ENCODE measurements around the gene GTF2F1.
"Not testable (repeated sequence)": the region's sequence is repeated elsewhere in the genome, so short reads cannot be mapped to it uniquely, and the experiment has no call there.

The GTF2F1 gene, protein sequence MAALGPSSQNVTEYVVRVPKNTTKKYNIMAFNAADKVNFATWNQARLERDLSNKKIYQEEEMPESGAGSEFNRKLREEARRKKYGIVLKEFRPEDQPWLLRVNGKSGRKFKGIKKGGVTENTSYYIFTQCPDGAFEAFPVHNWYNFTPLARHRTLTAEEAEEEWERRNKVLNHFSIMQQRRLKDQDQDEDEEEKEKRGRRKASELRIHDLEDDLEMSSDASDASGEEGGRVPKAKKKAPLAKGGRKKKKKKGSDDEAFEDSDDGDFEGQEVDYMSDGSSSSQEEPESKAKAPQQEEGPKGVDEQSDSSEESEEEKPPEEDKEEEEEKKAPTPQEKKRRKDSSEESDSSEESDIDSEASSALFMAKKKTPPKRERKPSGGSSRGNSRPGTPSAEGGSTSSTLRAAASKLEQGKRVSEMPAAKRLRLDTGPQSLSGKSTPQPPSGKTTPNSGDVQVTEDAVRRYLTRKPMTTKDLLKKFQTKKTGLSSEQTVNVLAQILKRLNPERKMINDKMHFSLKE

DNA sequence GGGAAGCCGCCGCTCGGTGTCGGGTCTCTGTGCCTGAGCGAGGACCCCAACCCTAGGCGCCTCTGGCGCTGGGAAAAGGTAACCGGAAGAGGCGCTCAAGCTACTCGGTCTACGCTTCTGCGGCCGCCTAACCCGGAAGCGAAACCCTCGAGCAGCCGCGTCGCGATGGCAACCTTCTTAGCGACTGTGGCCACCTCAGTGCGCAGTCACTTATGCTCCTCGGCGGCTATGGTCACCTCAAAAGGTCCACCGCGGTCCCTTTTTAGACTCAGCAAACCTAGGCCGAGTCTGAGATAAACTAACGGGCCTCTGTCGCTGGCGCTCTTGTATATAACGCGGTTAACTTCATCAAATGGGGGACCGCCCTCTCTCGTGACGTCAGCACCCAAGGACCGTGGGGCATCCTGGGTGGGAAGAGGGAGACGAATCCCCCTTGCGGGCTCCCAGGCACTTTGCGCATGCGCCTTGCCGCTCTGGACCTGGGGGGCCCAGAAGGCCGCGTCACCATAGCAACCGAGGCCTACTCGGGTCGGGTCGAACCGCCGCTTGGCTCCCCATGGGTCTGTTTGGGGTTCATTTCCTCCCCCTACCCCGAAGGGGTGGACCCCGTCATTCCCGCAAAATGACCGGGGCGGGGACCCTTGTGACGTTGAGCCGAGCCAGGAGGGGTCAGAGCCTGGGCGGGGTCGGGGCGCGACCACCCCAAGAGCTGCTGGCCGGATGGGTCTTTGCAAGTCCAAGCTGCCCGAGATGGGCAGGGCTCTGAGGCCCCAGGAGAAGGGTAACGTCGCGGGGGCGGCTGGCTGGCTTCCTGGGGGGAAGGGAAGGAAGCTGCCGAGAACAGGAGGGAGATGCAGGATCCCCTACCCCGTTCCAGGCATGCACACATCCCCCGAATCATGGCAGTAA is at the start of gene GTF2F1:
TSS of gene GTF2F1 (minus strand) at position 91 of the 909 bp plus-strand sequence. CDS start 169 bp downstream, outside the sequence.
- peak; percentile 94 for DNase-seq

DNA sequence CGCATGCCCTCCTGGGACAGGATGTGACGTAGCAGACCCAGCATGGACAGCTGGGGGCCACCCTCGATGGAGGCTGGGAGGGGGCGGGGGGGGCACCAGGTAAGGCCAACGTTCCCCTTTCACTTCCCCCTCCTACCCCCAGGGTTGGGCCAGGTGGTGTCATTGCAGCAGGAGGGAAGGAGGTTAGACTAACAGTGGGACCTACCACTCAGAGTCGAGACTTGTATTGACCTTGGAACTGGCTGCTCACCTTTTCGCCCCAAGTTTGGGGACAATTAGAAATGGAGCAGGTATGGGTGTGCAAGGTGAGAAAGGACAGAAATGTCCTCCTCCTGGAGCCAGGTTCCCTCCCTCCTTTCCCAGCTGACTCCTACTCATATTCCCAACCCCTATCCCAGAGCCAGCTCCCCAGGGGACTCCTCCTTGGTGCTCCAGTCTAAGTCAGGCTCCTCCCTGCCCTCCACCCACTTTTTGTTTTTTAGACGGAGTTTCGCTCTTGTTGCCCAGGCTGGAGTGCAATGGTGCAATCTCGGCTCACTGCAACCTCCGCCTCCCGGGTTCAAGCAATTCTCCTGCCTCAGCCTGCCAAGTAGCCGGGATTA is 49.2 kb upstream of the GTF2F1 start:
- DNase-seq, result no peak

DNA sequence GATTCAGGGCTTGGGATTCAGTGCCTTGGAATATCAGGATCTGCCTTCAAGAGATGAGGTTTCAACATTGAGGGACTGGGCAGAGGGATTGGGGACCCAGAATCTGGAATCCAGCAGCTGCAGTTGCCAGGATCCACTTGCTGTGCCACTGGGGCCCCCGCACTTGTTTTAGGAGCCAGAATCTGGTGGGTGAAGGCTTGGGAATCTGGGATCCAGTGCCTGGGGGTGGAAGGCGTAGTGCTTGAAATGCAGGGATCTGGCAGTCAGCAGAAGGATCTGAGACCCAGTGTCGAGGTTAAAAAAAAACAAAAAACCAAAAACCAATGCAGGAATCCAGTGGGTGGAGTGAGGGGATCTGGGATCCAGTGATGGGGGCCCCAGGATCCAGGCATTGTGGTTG is 47.9 kb upstream of the GTF2F1 start:
- no peak for DNase-seq

DNA sequence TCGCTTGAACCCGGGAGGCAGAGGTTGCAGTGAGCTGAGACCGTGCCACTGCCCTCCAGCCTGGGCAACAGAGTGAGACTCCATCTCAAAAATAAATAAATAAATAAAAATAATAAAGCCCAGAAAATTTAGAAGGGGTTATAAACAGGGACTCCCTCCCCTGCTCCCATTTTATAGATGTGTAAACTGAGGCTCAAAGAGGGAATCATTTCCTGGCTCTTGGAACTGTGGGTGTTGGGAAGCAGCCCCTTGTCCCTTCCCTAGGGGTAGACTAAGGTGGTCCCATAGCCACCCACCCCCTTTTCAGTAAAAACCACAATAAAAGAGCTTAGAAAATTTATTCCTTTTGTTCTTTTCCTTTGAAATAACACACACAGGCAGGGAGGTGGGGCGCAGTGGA is 46.8 kb upstream of the GTF2F1 start:
- DNase-seq, result no peak

DNA sequence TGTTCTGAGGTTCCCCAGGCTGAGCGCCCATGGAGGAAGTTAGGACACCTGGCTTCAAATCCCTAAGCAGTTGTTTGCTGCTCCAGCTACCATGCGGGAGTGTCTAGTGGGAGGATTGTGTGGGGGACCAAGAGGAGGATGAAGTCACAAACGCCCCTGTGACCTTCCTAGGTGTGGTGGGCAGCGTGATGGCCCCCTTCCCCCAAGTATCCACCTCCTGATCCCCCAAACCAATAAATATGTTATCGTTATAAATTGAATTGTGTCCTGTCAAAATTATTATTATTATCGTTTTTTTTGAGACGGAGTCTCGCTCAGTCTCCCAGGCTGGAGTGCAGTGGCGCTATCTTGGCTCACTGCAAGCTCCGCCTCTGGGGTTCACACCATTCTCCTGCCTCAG is 40.7 kb upstream of the GTF2F1 start, which contains the start of gene SLC25A41:
TSS of gene SLC25A41 (minus strand) at position 101 of the 400 bp plus-strand sequence. CDS start at position 31, 70 bp downstream.
- no peak for DNase-seq

DNA sequence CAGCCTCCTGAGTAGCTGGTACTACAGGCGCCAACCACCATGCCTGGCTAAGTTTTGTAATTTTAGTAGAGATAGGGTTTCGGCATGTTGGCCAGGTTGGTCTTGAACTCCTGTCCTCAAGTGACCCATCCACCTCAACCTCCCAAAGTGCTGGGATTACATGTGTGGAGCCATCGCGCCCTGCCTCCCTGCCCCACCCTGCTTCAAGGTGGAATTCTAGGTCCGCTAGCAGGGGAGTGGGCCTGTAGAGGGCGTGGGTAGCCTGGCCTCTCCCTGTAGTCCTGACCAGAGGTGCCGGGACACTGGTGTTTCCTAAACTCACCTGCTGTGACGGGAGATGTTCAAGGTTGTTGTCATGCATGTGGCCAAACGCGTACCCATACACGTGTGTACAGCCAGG is 40.2 kb upstream of the GTF2F1 start:
- DNase-seq, result no peak

DNA sequence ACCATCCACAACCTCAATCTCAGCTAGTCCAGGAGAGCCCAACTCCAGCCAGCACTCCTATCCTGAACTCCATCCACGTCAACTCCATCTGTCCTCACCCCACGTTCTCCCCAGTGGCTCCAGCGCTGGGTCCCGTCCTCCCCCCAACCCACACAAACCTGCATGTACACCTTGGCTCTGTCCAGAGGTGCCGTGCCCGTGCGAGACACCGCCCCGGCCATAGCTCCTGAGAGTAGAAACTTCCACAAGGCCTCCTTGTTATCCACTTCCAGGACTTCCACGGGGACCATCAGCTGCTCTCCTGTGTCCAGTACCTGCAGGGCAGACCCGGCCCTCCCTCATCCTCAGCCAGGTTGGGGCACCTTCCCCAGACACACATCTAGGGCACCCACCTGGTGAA is 38.9 kb upstream of the GTF2F1 start:
- DNase-seq, result no peak

DNA sequence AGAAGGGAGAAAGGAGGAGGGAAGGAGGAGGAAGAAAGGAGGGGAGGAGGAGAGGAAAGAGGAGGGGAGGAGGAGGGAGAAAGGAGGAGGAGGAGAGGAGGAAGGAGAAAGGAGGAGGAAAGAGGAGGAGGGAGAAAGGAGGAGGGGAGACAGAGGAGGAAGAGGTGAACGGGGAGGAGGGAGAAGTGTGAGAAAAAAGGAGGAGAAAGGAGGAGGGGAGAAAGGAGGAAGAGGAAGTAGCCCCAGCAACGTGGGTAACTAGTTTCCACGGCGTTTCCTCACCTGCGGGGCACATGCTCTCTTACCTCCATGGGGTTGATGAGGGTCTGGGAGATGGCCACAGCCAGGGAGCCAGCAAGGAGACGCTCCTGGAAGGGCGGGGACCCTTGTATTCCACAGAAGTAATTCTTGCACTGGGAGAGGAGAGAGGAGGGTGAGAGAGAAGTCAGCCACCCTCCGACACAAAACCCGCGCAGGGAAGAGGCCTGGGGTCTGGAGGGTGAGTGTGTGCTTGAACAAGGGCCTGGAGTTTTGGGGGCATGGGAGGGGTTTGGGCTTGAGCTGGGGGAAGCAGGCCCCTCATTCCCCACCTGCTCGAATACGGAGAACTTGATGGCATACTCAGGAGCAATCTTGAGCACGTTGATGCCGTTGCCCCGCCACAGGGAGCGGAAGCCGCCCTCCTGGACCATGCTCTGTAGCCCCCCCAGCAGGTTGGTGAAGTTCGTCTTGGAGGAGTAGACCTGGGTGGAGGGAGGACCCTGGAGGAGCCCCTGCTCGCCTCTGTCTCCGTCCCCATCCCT is 36.7 kb upstream of the GTF2F1 start:
- DNase-seq, result peak; percentile 1

DNA sequence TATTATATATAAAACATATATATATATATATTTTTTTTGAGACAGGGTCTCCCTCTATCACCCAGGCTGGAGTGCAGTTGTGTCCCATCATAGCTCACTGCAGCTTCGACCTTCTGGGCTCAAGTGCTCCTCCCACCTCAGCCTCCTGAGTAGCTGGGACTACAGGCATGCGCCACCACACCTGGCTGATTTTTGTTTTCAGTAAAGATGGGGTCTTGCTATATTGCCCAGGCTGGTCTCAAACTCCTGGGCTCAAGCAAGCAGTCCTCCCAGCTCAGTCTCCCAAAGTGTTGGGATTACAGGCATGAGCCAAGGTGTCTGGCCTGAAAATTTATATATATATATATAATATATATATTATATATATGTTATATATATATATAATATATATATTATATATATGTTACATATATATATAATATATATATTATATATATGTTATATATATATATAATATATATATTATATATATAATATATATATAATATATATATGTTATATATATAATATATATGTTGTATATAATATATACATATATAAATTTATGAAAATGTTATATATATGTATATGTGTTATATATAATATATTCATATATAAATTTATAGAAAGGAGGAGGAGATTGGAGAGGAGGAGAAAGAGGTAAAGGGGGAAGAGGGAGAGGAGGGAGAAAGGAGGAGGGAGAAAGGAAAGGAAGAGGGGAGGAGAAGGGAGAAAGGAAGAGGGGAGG is 35.9 kb upstream of the GTF2F1 start:
- DNase-seq, result not testable (repeated sequence)

DNA sequence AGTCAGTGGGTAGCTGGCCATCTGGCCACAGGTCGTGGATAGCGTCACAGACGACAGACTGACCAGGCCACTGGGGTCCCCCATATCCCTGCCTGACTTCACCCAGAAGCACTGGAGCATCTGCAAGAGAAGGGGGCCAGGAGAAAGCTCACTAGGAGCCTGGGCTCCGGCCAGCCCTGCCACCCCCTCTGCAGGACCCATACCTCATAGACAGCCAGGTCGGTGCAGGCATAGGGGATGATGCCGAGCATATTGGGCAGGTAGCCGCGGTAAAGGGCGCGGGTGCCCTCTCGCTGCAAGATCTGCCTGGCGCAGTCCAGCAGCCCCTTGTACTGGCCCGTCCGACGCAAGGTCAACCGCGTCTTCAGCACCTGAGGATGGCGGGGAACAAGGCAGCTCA is 34.2 kb upstream of the GTF2F1 start:
- no peak for DNase-seq

DNA sequence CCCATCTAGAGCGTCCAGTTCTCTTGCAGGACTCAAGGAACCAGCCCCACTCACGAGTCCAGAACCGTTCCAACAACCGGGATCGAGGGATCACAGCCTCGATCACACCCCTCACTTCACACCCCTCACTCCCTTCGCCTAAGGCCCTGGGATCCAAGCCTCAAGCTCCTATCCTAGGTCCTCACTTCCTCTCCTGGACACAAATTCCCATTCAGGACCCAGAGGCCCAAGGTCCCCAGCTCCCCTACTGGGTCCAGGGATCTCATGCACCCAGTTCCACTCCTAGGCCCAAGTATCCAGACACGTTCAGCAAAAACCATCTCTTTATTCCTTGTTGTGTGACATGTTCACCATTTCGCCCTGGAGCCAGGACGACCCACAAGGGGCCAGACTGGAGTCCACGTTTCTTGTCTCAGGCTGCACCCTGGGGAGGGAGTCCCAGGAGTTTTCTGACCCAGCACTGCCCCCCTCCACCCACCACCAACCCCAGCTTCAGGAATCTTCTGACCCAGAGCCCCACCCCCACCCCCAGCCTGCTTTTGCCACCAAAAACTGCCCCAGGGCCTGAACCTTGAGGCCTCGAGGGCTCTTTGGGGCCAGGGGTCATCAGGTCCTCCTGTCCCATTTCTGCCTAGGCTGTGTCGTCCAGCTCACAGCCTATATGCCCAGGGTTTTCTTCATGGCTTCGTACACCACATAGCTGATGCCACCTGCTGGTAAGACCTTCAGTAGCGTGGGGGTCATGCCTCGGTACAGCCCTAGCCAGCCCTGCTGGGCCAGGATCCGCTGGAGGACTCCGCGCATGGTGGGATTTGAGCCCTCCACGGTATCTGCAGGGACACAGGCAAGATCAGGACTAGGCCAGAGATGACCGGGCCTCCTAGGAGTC is 33.0 kb upstream of the GTF2F1 start:
- DNase-seq, result peak; percentile 12

DNA sequence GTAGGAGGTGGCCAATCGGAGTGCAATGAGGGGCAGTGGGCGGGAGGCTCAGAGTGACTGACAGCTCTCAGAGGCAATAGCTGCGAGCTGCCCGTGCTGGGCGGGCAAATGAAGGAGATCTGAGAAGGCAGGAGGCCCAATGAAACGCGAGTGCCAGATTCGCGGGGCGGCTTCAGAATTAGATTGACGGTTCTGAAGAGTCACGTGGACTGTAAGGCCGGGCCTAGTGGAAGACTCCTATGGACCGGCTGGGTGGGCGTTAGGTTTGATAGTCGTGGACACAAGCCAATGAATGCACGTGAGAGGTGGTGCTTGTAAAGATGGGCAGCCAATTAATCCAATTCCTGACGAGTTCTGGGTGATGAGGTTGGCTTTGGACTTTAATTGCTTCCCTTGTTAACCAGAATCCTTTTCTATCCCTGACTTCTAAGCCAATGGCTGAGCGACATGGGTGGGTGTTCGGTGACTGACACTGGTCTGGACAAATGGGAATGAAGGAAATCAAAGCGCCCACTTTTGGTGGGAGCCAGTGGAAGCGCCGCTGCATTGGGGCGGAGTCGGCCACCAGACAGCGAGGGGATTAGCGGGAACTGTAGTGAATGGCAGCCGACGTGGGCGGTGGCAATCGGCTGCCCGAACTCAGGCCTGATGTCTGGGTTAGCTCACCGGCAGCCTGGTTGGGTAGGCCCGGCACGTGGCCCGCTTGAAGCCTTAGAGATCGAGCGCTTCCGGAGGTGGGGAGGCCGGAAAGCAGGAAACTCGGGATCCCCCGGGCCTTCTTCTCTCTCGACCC is 32.2 kb upstream of the GTF2F1 start:
- DNase-seq, result peak; percentile 100

DNA sequence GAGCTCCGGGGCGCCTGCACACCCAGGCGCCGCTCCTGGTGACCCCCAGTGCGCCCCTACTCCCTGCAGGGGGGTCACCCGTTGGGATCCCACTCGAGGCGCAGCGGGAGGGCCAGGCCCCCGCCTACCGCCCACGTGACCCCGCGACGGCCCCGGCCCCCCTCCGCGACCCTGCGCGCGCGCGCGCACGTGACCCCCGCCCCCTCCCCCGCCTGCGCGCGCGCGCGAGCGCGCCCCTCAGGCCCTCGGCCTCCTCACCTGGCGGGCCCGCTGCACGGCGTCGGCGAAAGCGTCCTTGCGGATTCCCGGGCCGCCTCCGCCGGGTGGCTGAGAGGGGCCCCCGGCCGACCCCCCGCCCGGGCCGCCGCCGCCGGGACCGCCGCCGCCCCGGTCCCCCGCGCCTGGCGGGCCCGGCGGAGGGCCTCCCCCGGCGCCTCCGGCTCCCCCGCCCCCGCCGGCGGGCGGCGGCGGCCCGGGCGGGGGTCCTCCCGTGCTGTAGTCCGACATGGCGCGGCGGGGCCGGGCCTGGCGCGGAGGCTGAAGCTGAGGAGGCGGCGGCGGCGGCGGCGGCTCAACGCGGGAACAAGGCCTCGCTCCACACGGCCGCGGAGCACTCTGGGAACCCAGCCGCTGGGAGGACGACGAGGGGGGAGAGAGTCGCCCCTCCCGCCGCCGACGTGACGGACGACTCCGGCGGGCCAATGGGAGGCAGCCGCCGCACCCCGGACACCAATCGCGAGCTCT is 31.4 kb upstream of the GTF2F1 start, which contains the start of gene KHSRP:
TSS of gene KHSRP (minus strand) at position 617 of the 744 bp plus-strand sequence. CDS start at position 507, 110 bp downstream.
- DNase-seq, result peak; percentile 1

DNA sequence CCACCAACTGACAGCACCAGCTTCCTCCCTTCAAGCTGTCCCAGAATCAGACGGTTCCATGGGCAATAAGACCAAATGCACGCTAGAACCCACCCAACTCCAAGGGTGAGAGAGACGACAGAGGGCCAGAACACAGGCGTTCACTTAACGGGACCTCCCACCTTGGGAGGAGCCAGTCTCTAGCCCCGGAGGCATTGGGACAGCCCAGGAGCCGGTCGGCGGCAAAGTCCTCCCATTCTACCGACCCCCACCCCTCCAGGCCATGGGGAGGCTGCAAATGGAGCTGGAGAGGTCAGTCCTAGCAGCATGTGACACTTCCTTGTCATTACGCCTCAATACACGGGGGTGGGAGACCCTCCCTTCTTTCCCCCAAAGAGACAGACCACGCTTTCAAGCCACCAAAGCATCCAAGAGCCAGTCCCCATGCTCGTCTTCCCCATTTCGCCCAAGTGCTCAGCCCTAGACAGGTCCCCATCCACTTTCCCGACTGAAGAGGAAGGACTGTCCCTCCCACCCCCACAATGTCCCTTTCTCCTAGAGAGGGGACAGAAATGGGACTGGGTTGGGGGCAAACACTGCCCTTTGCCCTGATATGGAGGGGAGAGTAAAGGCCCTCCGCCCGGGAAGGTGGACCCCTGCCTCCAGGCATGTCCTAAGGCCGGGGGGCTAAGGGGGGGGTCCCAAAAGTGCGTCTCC is 30.7 kb upstream of the GTF2F1 start:
- DNase-seq, result peak; percentile 44

DNA sequence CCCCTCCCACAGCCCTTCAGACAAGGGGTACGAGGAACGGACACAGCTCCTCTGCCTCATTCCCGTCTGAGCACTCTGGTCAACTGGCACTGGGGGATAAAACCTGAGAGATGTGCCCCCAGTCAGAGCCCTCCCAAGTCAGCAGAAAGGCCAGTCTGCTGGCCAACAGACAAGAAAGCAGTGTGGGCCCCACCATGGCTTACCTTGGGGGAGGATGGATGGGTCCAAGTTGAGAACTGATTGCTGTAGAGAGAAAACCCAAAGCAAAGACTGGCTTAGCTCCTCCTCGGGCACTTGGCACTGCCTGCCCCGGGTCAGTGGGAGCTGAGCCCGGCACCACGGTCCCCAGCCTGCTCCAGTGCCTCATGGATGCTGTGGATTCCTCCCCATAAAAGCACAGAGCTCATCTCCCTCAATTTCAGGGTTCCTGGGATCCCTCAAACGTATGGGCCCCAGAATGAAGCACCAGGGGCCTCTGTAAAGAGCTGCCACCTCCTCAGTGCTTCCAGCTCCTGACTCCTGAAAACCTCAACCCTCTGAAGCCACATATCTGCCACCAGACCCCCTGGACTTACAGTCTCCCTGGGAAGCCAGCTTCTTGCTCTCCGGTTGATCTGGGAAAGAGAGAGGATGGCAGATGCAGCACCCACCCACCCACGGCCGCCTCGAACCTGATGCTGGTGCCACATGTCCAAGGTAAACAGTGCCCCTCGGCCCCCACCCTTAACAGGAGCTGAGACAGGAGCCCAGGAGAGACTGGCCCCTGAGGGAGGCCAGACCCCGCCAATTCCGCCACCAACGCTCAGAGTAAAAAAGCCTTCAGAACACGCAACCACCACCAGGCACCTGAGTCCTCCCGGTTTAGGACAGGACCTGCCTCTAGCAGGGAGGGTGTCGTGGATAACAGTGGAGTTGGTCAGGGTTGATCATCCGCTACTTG is 28.4 kb upstream of the GTF2F1 start:
- no peak for DNase-seq

DNA sequence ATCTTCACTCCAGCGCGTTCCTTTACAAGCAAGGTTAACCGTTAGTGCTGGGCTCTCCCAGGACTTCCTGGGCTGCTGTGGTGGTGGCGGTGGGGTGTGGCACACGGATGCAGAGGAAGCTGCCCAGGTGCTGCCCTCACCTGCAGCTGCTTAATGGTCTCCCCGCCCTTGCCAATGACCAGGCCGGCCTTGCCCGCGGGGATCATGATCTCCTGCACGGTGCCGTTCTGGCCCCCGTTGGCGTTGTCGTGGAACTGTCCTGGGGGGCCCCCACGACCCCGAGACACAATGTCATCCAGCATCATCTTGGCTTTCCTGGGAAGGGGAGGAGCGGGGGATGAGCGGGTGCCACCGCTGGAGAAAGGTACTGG is 25.6 kb upstream of the GTF2F1 start:
- DNase-seq, result no peak

All from OCI-M1 (cell line).